Activated CD4-positive, alpha-beta memory T cell treated with anti-CD3 and anti-CD28 coated beads, Interleukin-2, amount 10 ng/mL, durations not matched to agents 7 days and 5 days (primary cell): ENCODE results near the gene IMP4. TPM values are rescaled to one million over a fixed set of nuclear protein-coding genes. Genes with fewer than 3 reads are reported as not detected.
"Not testable (repeated sequence)": the region's sequence is repeated elsewhere in the genome, so short reads cannot be mapped to it uniquely, and the experiment has no call there.

Experiments
- CTCF ChIA-PET: fragments of 350-600 bp; sonication (Branson Sonifier 250); formaldehyde crosslinking; loops from one replicate; lab custom pipeline; 2021; ENCODE audit warnings: antibody characterized with exemption, inconsistent platforms; lab: Charles Lee
- POLR2A ChIA-PET: fragments of 350-600 bp; sonication (Branson Sonifier 250); formaldehyde crosslinking; loops from one replicate; lab custom pipeline; 2021; ENCODE audit warnings: antibody characterized with exemption; lab: Charles Lee
- DNase-seq: peaks from one replicate; pipeline ENCODE4 v3.0.0-alpha.2; 2020
- H3K27ac Mint-ChIP-seq: one replicate; pipeline ENCODE4 v1.8.0; 2021; ENCODE audit warnings: mild to moderate bottlenecking, mixed read lengths
- H3K27me3 Mint-ChIP-seq: one replicate; pipeline ENCODE4 v1.8.0; 2021; ENCODE audit warnings: mixed read lengths
- H3K36me3 Mint-ChIP-seq: one replicate; pipeline ENCODE4 v1.8.0; 2021; ENCODE audit warnings: low read depth, mixed read lengths
- H3K4me1 Mint-ChIP-seq: one replicate; pipeline ENCODE4 v1.8.0; 2021; ENCODE audit warnings: mixed read lengths
- H3K4me3 Mint-ChIP-seq: one replicate; pipeline ENCODE4 v1.8.0; 2021; ENCODE audit warnings: mild to moderate bottlenecking, mixed read lengths
- H3K9me3 Mint-ChIP-seq: one replicate; pipeline ENCODE4 v1.8.0; 2021; ENCODE audit warnings: mixed read lengths
- total RNA-seq, 2 experiments: library from RNA; stranded (reverse); gene quantifications; one replicate each; pipeline ENCODE4 v1.2.3, GENCODE V29; 2021

IMP4 gene
- total RNA-seq, 2 experiments from 2014 or later = 57.7 to 58.9 TPM

DNA sequence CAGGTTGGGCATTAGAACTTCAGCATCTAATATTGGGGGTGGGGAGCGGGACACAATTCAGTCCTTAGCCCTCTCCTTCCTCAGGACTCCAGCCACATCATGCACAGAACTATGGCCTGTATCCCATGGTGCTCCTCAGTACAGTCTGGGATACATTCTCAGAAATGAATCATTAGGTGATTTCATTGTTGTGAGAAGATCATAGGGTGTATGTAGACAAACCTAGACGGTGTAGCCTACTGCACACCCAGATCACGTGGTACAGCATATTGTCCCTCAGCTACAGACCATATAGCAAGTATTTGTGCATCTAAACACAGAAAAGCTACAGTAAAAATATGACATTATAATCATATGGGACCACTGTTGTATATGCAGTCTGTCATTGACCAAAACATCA is 23.2 kb upstream of the IMP4 start:
- H3K36me3 Mint-ChIP-seq = no peaks in the 10 kb centered on the region
- POLR2A ChIA-PET = interaction anchor here (0.6 kb wide), 1 partner anchor 379 kb away, joined by 3 read pairs; no protein-coding TSS in a partner anchor
- H3K27ac Mint-ChIP-seq = no peak overlapping the region
- peaks cover 25% of the 10 kb centered on the region for H3K27me3 Mint-ChIP-seq
- CTCF ChIA-PET = no interaction called here
- no peaks in the 10 kb centered on the region for H3K4me1 Mint-ChIP-seq
- no peak for DNase-seq
- no peak overlapping the region for H3K4me3 Mint-ChIP-seq
- H3K9me3 Mint-ChIP-seq = no peaks in the 10 kb centered on the region

- ChIA-PET POLR2A (no interaction called here), CTCF (interaction anchor here (0.8 kb wide), 1 partner anchor 404 kb away, joined by 3 read pairs; no protein-coding TSS in a partner anchor)
- Mint-ChIP-seq H3K9me3 (no peaks in the 10 kb centered on the region), H3K27ac (no peak overlapping the region), H3K27me3 (peaks cover 48% of the 10 kb centered on the region), H3K36me3 (no peaks in the 10 kb centered on the region), H3K4me3 (no peak overlapping the region), H3K4me1 (peaks cover 6% of the 10 kb centered on the region)
- DNase-seq = no peak
These were observed 14.8 kb upstream of the IMP4 start for GRCh38 chr2:130327703-130328527.

DNA sequence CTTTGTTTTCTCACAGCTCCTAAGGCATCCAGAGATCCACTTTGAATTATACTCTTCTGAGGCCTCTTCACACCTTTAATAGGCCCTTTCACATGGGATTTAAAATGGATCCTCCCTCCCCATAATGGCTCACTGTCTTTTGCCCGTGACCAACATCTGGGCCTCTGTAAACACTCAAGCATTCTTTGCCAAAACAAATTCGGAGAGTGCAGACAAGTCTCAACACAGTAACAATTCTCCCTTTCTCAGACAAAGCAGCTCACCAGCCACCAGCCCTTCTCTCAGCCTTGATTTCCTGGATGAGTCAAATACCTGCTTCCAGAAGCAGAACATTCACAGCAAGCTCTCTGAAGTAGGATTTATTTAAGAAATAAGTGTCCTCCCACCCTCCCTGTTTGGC is 14.0 kb upstream of the IMP4 start:
- ChIA-PET POLR2A (no interaction called here), CTCF (interaction anchor here (0.8 kb wide), 1 partner anchor 405 kb away, joined by 3 read pairs; no protein-coding TSS in a partner anchor)
- H3K36me3 Mint-ChIP-seq = no peaks in the 10 kb centered on the region
- H3K27me3 Mint-ChIP-seq = peaks cover 42% of the 10 kb centered on the region
- peaks cover 6% of the 10 kb centered on the region for H3K4me1 Mint-ChIP-seq
- H3K27ac Mint-ChIP-seq = no peak overlapping the region
- H3K4me3 Mint-ChIP-seq = no peak overlapping the region
- DNase-seq = no peak
- no peaks in the 10 kb centered on the region for H3K9me3 Mint-ChIP-seq

- no peak overlapping the region for H3K4me3 Mint-ChIP-seq
- CTCF ChIA-PET = interaction anchor here (0.6 to 5.4 kb wide), 10 partner anchors 10 to 404 kb away, joined by 3 to 56 read pairs (median 5); partner anchors contain the start of gene IMP4
These were observed 10.2 kb upstream of the IMP4 start for GRCh38 chr2:130332271-130333073.

GRCh38 chr2:130333253-130333652 is 9.4 kb upstream of the IMP4 start:
- not testable (repeated sequence) for DNase-seq

More at GRCh38 chr2:130332271-130333073, 10.2 kb upstream of the IMP4 start:
- peaks cover 4% of the 10 kb centered on the region for H3K36me3 Mint-ChIP-seq
- H3K9me3 Mint-ChIP-seq = no peaks in the 10 kb centered on the region
- H3K27me3 Mint-ChIP-seq = peaks cover 31% of the 10 kb centered on the region
- POLR2A ChIA-PET = interaction anchor here (1.1 kb wide), 1 partner anchor 396 kb away, joined by 3 read pairs; no protein-coding TSS in a partner anchor
- DNase-seq = peak; percentile 76
- peaks cover 12% of the 10 kb centered on the region for H3K4me1 Mint-ChIP-seq
- no peak overlapping the region for H3K27ac Mint-ChIP-seq

GRCh38 chr2:130334026-130334425 is 8.7 kb upstream of the IMP4 start:
- no peaks in the 10 kb centered on the region for H3K9me3 Mint-ChIP-seq
- POLR2A ChIA-PET = interaction anchor here (1.3 to 1.7 kb wide), 2 partner anchors 9 to 178 kb away, joined by 4 to 6 read pairs; partner anchors contain the start of gene IMP4
- CTCF ChIA-PET = interaction anchor here (1.0 to 5.4 kb wide), 4 partner anchors 8 to 398 kb away, joined by 3 to 56 read pairs (median 28); partner anchors contain the start of gene IMP4
- DNase-seq = no peak
- H3K36me3 Mint-ChIP-seq = peaks cover 12% of the 10 kb centered on the region
- H3K4me1 Mint-ChIP-seq = peaks cover 16% of the 10 kb centered on the region
- H3K27ac Mint-ChIP-seq = no peak overlapping the region
- peaks cover 22% of the 10 kb centered on the region for H3K27me3 Mint-ChIP-seq
- H3K4me3 Mint-ChIP-seq = no peak overlapping the region

More at GRCh38 chr2:130333253-130333652, 9.4 kb upstream of the IMP4 start:
- H3K36me3 Mint-ChIP-seq, H3K27ac Mint-ChIP-seq, H3K4me3 Mint-ChIP-seq, H3K9me3 Mint-ChIP-seq: not testable (repeated sequence)
- CTCF ChIA-PET = interaction anchor here (0.6 to 5.4 kb wide), 10 partner anchors 9 to 405 kb away, joined by 3 to 56 read pairs (median 4); partner anchors contain the start of gene IMP4
- POLR2A ChIA-PET = interaction anchor here (1.3 to 1.7 kb wide), 2 partner anchors 9 to 177 kb away, joined by 4 to 6 read pairs; partner anchors contain the start of gene IMP4
- Mint-ChIP-seq H3K27me3 (peaks cover 29% of the 10 kb centered on the region), H3K4me1 (peaks cover 16% of the 10 kb centered on the region)

GRCh38 chr2:130335226-130335625 is 7.5 kb upstream of the IMP4 start:
- H3K27ac Mint-ChIP-seq = no peak overlapping the region
- no peak for DNase-seq
- POLR2A ChIA-PET = interaction anchor here (1.7 kb wide), 1 partner anchor 7 kb away, joined by 6 read pairs; the partner anchor contains the start of gene IMP4
- CTCF ChIA-PET = no interaction called here
- no peaks in the 10 kb centered on the region for H3K9me3 Mint-ChIP-seq
- H3K27me3 Mint-ChIP-seq = peaks cover 17% of the 10 kb centered on the region
- H3K4me3 Mint-ChIP-seq = no peak overlapping the region
- peaks cover 24% of the 10 kb centered on the region for H3K4me1 Mint-ChIP-seq
- peaks cover 23% of the 10 kb centered on the region for H3K36me3 Mint-ChIP-seq

- H3K4me3 Mint-ChIP-seq = no peak overlapping the region
- peaks cover 9% of the 10 kb centered on the region for H3K27me3 Mint-ChIP-seq
- H3K9me3 Mint-ChIP-seq = no peaks in the 10 kb centered on the region
- ChIA-PET POLR2A (interaction anchor here (1.0 to 1.6 kb wide), 2 partner anchors 37 to 152 kb away, joined by 3 to 5 read pairs; no protein-coding TSS in a partner anchor), CTCF (interaction anchor here (0.6 to 1.0 kb wide), 3 partner anchors 20 to 400 kb away, joined by 3 read pairs; no protein-coding TSS in a partner anchor)
- DNase-seq = no peak
- peaks cover 30% of the 10 kb centered on the region for H3K36me3 Mint-ChIP-seq
- no peak overlapping the region for H3K27ac Mint-ChIP-seq
- peaks cover 32% of the 10 kb centered on the region for H3K4me1 Mint-ChIP-seq
These were observed 6.4 kb upstream of the IMP4 start for GRCh38 chr2:130336150-130336876.

DNA sequence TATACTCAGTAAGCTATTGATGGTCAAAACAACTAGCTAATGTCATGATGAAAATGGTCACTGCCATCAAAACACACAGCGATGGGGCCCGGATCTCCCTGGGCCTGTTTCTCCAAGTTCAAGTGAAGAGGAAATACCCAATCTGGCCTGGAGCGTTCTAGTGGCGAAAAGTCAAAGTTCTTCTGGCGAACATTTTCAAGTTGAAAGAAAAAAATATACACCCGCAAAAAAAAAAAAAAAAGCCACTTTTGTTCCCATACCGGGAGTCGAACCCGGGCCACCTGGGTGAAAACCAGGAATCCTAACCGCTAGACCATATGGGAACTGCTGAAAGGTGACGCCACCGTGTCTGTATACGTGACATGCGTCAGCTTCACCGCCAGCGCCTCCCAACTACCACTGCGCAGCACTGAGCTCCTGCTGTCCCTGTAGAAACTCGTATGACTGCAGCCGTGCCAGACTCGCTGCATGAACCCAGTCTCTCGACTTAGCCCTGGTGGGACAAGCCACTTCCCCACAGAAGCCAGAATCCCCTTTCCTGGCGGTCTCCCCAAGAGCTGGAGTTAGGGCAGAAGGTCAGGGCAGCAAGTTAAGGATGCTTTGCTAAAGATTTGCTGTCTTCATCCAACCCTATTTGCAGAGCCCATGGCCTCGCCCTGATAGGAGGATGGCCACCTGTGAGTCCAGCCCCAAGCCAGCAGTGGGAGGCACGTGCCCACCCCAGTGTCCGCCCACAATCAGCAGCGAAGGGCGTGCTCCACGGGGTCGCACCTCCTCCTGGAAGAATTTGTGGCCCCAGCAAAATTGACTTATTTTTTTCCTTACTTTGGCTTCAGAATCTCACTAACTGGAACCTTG is 5.6 kb upstream of the IMP4 start:
- peaks cover 6% of the 10 kb centered on the region for H3K27me3 Mint-ChIP-seq
- peaks cover 36% of the 10 kb centered on the region for H3K4me1 Mint-ChIP-seq
- H3K36me3 Mint-ChIP-seq = peaks cover 31% of the 10 kb centered on the region
- peak overlapping the region; percentile 35 for H3K4me3 Mint-ChIP-seq
- peak; percentile 73 for DNase-seq
- CTCF ChIA-PET = interaction anchor here (0.6 to 1.0 kb wide), 4 partner anchors 19 to 401 kb away, joined by 3 read pairs; partner anchors contain the start of gene SMPD4
- no peaks in the 10 kb centered on the region for H3K9me3 Mint-ChIP-seq
- POLR2A ChIA-PET = interaction anchor here (1.0 to 1.6 kb wide), 2 partner anchors 36 to 153 kb away, joined by 3 to 5 read pairs; no protein-coding TSS in a partner anchor
- peak overlapping the region; percentile 53 for H3K27ac Mint-ChIP-seq

DNA sequence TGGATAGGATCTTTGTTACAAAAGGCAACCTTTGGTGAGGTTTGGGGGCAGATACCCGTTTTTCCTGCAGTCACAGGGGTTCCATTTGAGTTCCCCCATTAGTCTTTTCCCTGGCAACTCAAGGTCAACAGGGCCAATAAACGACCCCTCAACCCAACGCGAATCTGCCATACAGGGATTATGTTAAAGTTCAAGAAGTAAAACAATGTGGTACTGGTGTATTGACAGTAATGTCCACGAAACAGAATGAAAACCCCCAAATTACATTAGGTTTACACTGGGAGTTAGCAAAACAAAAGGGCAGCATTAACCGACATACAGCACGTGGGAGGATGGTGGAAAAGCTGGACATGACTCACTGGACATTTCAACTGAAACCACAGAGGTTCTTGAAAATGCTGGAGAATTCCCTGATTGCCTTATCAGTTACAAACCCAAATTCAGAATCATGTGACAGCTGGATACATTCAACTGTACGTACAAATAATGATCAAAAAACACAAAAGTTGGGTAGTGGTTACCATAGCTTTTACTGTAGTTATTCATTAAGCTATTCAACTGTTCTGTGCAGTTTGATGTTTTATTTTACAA is 4.9 kb upstream of the IMP4 start:
- ChIA-PET POLR2A (interaction anchor here (1.0 to 1.6 kb wide), 2 partner anchors 35 to 154 kb away, joined by 3 to 5 read pairs; no protein-coding TSS in a partner anchor), CTCF (interaction anchor here (1.0 kb wide), 1 partner anchor 157 kb away, joined by 3 read pairs; the partner anchor contains the start of gene SMPD4)
- Mint-ChIP-seq H3K27me3 (peaks cover 6% of the 10 kb centered on the region), H3K27ac (no peak overlapping the region), H3K4me3 (no peak overlapping the region), H3K4me1 (peaks cover 33% of the 10 kb centered on the region), H3K36me3 (peaks cover 34% of the 10 kb centered on the region), H3K9me3 (no peaks in the 10 kb centered on the region)
- no peak for DNase-seq
